Tibial nerve (tissue), 4 donors: ENCODE results near the gene EEIG2. TPM values are rescaled to one million over a fixed set of nuclear protein-coding genes. Genes with fewer than 3 reads are reported as not detected.

Experiments used
- total RNA-seq, 4 donors: library from RNA; depleted of rRNA; stranded (reverse); fragments of >200 nt; gene quantifications; one replicate each; pipeline ENCODE4 v1.1.0, GENCODE V29; 2016

EEIG2 gene
- total RNA-seq, 4 donors from 2014 or later, result 14.1 to 20.5 (median 18.1) TPM

Other genes with a start within 250 kb of the EEIG2 start
- gene NBPF6, start 109.8 kb upstream of the EEIG2 start, total RNA-seq, result 1 to 10 TPM in 1 of 4 donors, not detected in 3; 1.2 TPM
- gene HENMT1, start 101.0 kb downstream of the EEIG2 start, total RNA-seq, result 1 to 10 TPM; 1.2 to 3.7 (median 2.4) TPM
- 10 to 100 TPM; 25.7 to 34.1 (median 29.3) TPM for gene PRPF38B, start 132.2 kb downstream of the EEIG2 start, total RNA-seq
- not detected for gene FNDC7, start 152.8 kb downstream of the EEIG2 start, total RNA-seq
- gene STXBP3, start 186.6 kb downstream of the EEIG2 start, total RNA-seq, result 10 to 100 TPM; 51.0 to 75.8 (median 68.9) TPM